ENCODE data around the gene HIVEP2. TPM values are rescaled to one million over a fixed set of nuclear protein-coding genes. Genes with fewer than 3 reads are reported as not detected.

Gene HIVEP2
- polyA plus RNA-seq, 4 donors = 11.6 to 13.8 (median 12.4) TPM

- no peak for DNase-seq (ENCODE audit: low read depth in 4 of 4, low spot score in 2 of 4)
These were observed 192.6 kb downstream of the HIVEP2 start for GRCh38 chr6:142752348-142752747.

DNA sequence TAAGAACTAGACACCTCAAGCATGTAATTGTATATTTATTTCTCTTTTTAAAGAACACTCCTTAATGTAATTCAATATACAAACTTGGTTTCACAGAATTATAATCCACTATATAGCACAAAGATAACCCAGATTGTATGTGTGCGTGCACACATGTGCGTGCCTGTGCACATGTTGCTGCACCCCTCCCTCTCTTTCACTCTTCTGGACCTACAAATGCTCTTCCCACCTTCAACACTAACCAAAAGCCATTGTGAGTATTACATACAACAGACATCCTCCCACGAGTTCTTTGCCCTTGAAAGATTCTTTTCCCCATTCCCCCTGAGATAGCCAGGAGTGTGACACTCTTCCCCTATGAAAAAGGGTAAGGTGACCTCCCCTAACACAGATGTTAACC lies 193.5 kb downstream of the HIVEP2 start:
- no peak for DNase-seq (ENCODE audit: low read depth in 4 of 4, low spot score in 2 of 4)

- DNase-seq (ENCODE audit: low read depth in 4 of 4, low spot score in 2 of 4) = no peak
These were observed 194.0 kb downstream of the HIVEP2 start for GRCh38 chr6:142750998-142751397.

- DNase-seq (ENCODE audit: low read depth in 4 of 4, low spot score in 2 of 4) = no peak
These were observed 195.4 kb downstream of the HIVEP2 start for GRCh38 chr6:142749556-142749955.

GRCh38 chr6:142746524-142746923 lies 198.5 kb downstream of the HIVEP2 start:
- DNase-seq (ENCODE audit: low read depth in 4 of 4, low spot score in 2 of 4) = no peak

- no peak for DNase-seq (ENCODE audit: low read depth in 4 of 4, low spot score in 2 of 4)
These were observed 200.1 kb downstream of the HIVEP2 start for GRCh38 chr6:142744836-142745235.

- DNase-seq (ENCODE audit: low read depth in 4 of 4, low spot score in 2 of 4) = no peak
These were observed 204.5 kb downstream of the HIVEP2 start for GRCh38 chr6:142740449-142740848.

DNA sequence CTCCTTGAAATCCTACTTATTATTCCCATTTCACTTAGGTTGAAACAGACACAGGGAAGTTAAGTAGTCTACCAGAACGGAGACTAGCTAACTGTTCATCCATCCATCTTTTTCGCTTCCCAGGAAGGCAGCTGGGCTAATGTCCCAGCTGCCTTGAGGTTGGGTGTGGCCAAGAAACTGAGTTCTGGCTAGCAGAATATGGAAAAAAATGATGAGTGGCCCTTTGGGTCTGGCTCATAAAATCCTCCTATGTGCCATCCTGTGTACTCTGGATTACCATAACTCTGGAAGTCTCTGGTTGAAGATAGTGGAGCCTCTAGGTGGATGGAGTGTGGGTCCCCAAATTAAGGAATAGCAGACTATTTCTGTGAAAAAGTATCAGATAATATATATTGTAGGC lies 206.2 kb downstream of the HIVEP2 start:
- no peak for DNase-seq (ENCODE audit: low read depth in 4 of 4, low spot score in 2 of 4)

GRCh38 chr6:142738035-142738396 lies 207.0 kb downstream of the HIVEP2 start:
- no peak for DNase-seq (ENCODE audit: low read depth in 4 of 4, low spot score in 2 of 4)

- DNase-seq (ENCODE audit: low read depth in 4 of 4, low spot score in 2 of 4) = no peak
These were observed 207.5 kb downstream of the HIVEP2 start for GRCh38 chr6:142737368-142738034.

GRCh38 chr6:142735204-142735603 lies 209.8 kb downstream of the HIVEP2 start:
- DNase-seq (ENCODE audit: low read depth in 4 of 4, low spot score in 2 of 4) = no peak

DNA sequence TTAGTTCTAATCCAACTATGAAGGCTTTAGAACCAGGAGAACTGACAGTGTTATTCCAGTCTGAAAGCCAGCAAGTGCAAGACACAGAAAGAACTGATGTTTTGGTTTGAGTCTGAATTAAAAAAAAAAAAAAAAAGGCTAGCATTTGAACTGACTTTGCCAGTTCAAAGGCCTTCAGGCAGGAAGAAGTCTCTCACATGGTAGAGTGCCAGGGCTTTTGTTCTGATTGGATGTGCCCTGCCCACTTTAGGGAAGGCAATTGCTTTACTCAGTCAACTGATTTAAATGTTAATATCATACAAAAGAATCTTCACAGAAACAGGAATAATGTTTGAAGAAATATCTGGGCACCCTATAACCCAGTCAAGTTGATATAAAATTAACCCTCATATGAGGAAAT lies 212.2 kb downstream of the HIVEP2 start:
- no peak for DNase-seq (ENCODE audit: low read depth in 4 of 4, low spot score in 2 of 4)

DNA sequence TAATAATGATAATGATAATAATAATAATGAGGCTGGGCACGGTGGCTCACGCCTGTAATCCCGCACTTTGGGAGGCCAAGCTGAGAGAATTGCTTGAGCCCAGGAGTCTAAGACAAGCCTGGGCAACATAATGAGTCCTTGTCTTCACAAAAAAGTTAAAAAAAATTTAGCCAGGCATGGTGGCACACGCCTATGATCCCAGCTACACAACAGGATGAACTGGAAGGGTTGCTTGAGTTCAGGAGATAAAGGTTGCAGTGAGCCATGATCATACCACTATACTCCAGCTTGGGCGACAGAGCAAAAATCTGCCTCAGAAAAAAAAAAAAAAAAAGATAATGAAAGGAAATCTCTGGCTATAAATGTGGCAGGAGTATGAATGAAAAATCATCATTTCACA lies 213.4 kb downstream of the HIVEP2 start:
- no peak for DNase-seq (ENCODE audit: low read depth in 4 of 4, low spot score in 2 of 4)

GRCh38 chr6:142729618-142730017 lies 215.4 kb downstream of the HIVEP2 start:
- no peak for DNase-seq (ENCODE audit: low read depth in 4 of 4, low spot score in 2 of 4)

DNA sequence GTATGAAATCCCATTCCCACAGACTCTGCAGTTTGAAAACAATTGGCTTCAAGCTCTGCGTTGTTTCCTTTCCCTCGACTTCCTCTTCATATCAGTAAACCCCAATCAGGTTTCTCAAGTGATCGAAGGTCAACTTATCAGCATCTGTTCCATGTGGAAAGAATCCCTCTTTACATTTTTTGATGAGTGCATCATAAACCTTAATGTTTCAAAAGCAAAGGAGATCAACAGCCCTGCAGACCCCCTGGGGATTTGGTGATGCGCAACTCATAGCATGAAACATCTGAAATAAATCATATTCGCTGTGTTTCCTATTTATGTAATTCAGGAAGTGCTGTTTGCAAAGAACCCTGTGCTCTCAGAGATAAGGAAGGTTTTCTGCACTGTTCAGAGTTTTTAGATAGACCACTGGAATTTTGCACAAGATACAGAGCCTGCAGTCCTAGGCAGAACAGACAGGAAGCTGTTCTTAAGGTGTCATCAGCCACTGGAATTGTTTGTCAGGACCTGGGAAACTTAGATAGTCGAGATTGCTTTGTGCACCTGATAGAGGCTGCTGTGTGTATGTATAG lies 216.0 kb downstream of the HIVEP2 start:
- DNase-seq (ENCODE audit: low read depth in 4 of 4, low spot score in 2 of 4) = no peak

DNA sequence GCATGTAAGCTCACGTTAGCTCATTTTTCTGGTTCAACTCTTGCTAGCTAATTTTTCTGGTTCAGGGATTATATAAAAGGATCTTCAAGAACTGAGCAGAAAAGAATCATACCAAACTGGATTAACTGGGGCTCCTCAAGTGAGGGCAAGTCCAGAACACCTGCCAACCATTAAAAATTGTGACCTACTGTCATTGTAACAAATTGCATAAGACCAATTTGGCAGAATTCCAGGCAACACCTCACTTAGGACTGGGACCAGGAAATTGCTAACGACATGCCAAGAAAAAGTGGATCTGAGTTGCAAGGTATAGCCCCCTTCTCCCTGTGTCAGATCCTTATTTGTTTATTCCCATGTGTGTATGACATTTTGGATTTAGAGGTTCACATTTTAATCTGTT lies 216.6 kb downstream of the HIVEP2 start:
- no peak for DNase-seq (ENCODE audit: low read depth in 4 of 4, low spot score in 2 of 4)

DNA sequence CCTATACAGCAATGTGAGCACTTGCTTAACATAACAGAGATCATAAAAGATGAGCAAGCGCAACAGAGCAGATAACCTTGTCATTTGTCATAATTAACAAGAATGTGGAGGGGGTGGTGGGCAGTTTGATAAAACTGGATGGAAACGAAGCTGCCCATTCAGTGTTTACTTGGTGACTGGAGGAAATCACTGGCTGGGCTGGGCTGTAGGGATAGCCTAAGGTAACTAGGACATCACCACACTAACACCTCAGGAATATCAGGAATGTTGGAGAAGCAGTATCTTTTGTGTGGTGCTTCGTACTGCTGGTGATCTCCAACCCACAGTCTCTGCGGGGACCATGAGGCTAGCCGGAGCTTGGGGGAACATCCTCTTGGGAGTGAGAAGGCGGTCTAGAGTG lies 218.4 kb downstream of the HIVEP2 start:
- no peak for DNase-seq (ENCODE audit: low read depth in 4 of 4, low spot score in 2 of 4)

DNA sequence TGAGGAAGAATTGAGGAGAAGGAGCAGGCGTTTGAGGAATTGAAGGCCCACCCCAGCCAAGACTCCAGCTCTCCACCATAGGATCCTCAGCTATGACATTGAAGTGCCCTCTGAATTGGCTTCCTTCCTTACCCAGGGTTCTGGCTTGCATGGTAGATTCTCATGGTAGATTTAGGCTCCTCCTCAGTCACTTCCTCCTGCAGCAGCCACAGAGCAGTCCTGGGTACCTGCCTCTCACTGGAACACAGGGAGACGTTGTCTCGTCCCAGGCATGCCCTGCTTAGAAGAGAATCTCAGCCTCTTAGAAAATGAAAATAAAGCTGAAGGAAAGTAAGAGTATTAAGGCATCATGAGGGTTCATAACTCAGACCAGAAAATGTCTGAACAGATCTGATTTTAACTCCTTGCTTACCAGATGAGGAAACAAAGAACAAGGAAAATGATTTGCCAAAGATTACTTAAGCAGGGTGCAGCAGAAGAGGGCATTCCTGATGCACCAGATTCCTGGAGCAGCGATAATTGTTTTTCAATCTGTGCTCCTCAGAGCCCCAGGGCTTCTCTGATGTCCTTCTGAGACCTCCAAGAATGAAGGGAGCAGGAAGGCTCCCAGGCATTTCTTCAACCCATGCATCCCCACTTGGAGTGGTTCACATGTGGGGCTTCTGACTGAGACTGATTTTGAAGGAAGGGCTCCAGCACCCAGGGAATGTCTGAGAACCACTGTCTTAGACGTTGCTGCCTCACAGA lies 219.8 kb downstream of the HIVEP2 start:
- no peak for DNase-seq (ENCODE audit: low read depth in 4 of 4, low spot score in 2 of 4)

GRCh38 chr6:142722841-142723240 lies 222.1 kb downstream of the HIVEP2 start:
- DNase-seq (ENCODE audit: low read depth in 4 of 4, low spot score in 2 of 4) = no peak

GRCh38 chr6:142722012-142722411 lies 223.0 kb downstream of the HIVEP2 start:
- DNase-seq (ENCODE audit: low read depth in 4 of 4, low spot score in 2 of 4) = no peak

DNA sequence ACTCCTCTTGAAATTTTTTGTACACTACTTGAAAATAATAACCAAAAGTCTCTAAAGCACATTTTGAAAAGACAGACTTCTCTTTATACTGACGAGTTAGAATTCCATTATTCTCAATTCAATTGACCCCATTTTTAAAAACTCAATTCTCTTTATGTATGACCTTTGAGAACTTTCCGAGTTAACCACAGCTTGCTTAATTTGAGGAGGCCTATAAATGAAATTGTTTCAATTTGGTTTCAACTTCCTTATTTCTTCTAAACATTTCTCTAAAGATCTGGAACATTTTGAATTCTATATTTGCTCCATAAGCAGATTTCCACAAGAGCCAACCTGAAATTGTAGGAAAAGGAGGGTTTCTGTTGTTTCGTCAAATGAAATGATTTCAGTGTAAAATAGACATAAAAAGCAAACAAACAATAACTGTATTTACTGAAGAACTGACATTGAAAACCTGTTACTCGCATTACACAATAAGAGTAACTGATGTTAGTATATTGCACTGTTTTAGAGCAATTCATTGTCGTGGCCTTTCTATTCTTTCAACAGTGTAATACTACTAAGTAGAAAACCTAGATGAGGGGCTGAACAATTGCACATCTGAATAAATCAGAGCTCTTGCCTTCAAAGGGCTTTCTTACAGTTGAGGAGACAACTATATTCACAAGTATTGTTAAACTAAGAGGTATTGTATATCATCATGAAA lies 223.6 kb downstream of the HIVEP2 start:
- DNase-seq (ENCODE audit: low read depth in 4 of 4, low spot score in 2 of 4) = no peak

Data from left renal cortex interstitium (tissue), 4 donors.